Measurements from ENCODE around the gene DENND4A. TPM values are rescaled to one million over a fixed set of nuclear protein-coding genes. Genes with fewer than 3 reads are reported as not detected.

The DENND4A gene
- total RNA-seq, 2 donors from 2014 or later, result 114 to 121 TPM

Other genes with a start within 250 kb of the DENND4A start
- gene INTS14, start 181.2 kb downstream of the DENND4A start, total RNA-seq, result 10 to 100 TPM; 51.1 to 51.3 TPM
- 1 to 10 TPM; 2.9 to 6.6 TPM for gene SLC24A1, start 170.4 kb downstream of the DENND4A start, total RNA-seq
- 100 to 1,000 TPM; 101 to 164 TPM for gene RAB11A, start 77.2 kb upstream of the DENND4A start, total RNA-seq